Measurements from ENCODE around the gene MARCHF9.

Gene MARCHF9

GRCh38 chr12:57761391-57761998, 6.6 kb downstream of the MARCHF9 start:
- no peak overlapping the region for H3K4me3 ChIP-seq (ENCODE audit: control insufficient read depth, low read depth, low read length)
- DNase-seq (ENCODE audit: low read depth), result no peak
- TF ChIP-seq CTCF (IDR thresholded peaks at IDR 0.05; ENCODE audit: control insufficient read depth, insufficient read depth, low read depth, low read length, missing control alignments), result no peak

GRCh38 chr12:57762463-57762862, 7.6 kb downstream of the MARCHF9 start:
- DNase-seq (ENCODE audit: low read depth), result no peak
- H3K4me3 ChIP-seq (ENCODE audit: control insufficient read depth, low read depth, low read length), result no peak overlapping the region
- no peak for TF ChIP-seq CTCF (IDR thresholded peaks at IDR 0.05; ENCODE audit: control insufficient read depth, insufficient read depth, low read depth, low read length, missing control alignments)

- no peak for TF ChIP-seq CTCF (IDR thresholded peaks at IDR 0.05; ENCODE audit: control insufficient read depth, insufficient read depth, low read depth, low read length, missing control alignments)
- no peak overlapping the region for H3K4me3 ChIP-seq (ENCODE audit: control insufficient read depth, low read depth, low read length)
- no peak for DNase-seq (ENCODE audit: low read depth)
Measured at GRCh38 chr12:57763881-57764661, 9.2 kb downstream of the MARCHF9 start.

GRCh38 chr12:57764662-57765002, 9.7 kb downstream of the MARCHF9 start:
- H3K4me3 ChIP-seq (ENCODE audit: control insufficient read depth, low read depth, low read length), result peak overlapping the region; percentile 39
- TF ChIP-seq CTCF (IDR thresholded peaks at IDR 0.05; ENCODE audit: control insufficient read depth, insufficient read depth, low read depth, low read length, missing control alignments), result no peak
- no peak for DNase-seq (ENCODE audit: low read depth)

- peak; percentile 53 for TF ChIP-seq CTCF (IDR thresholded peaks at IDR 0.05; ENCODE audit: control insufficient read depth, insufficient read depth, low read depth, low read length, missing control alignments)
- DNase-seq (ENCODE audit: low read depth), result no peak
- peak overlapping the region; percentile 39 for H3K4me3 ChIP-seq (ENCODE audit: control insufficient read depth, low read depth, low read length)
Measured at GRCh38 chr12:57765003-57765697, 10.2 kb downstream of the MARCHF9 start.

- no peak for TF ChIP-seq CTCF (IDR thresholded peaks at IDR 0.05; ENCODE audit: control insufficient read depth, insufficient read depth, low read depth, low read length, missing control alignments)
- peak overlapping the region; percentile 39 for H3K4me3 ChIP-seq (ENCODE audit: control insufficient read depth, low read depth, low read length)
- DNase-seq (ENCODE audit: low read depth), result no peak
Measured at GRCh38 chr12:57765698-57766463, 11.0 kb downstream of the MARCHF9 start.
